Measurements from ENCODE around the gene HAGHL. TPM values are rescaled to one million over a fixed set of nuclear protein-coding genes. Genes with fewer than 3 reads are reported as not detected.
A peak's percentile ranks its signal among the peaks of the same experiment; 100 is the strongest.

HAGHL gene
- total RNA-seq, 2 donors from 2014 or later: 8.9 to 11.4 TPM

DNA sequence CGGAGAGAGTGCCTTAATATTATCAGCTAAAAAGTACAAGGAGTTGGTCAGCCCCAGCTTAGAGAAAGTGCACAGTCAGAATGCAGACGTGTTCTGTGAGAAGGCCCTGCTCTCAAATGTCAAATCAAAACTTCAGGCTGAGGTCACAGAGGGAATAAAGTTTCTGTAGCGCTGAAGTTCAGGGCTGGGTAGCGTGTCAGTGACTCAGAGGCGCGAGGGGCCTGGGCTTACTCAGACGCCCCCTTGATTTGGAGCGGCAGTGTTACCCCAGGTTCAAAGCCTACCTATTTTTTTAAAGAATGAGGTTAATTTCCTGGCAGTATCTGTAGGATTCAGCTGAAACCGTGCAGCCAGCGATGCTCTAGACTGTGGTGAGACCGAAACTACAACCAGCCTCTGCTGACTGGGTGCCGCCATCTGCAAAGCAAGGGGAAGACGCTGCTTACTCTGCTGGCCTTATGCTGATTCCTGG, 9.1 kb downstream of the HAGHL start:
- H3K9ac ChIP-seq (ENCODE audit: extremely low read depth, low read length, poor library complexity, severe bottlenecking): no peak overlapping the region
- DNase-seq: no peak
- Mint-ChIP-seq H3K4me1 (peaks cover 5% of the 10 kb centered on the region), H3K36me3 (ENCODE audit: low read depth) (peaks cover 33% of the 10 kb centered on the region), H3K27me3 (ENCODE audit: insufficient read depth) (no peaks in the 10 kb centered on the region), H3K4me3 (no peak overlapping the region), H3K9me3 (no peaks in the 10 kb centered on the region), H3K27ac (no peak overlapping the region)
- H3K4me1 ChIP-seq (ENCODE audit: control insufficient read depth, insufficient read depth, low read length): no peaks in the 10 kb centered on the region
- H3K27me3 ChIP-seq (ENCODE audit: control insufficient read depth, insufficient read depth, low read length, poor library complexity, severe bottlenecking): no peaks in the 10 kb centered on the region
- H3K9me3 ChIP-seq (ENCODE audit: control insufficient read depth, low read length): no peaks in the 10 kb centered on the region
- WGBS, 2 experiments (ENCODE audit: insufficient coverage in 1 of 2, insufficient read length in 1 of 2): 93 to 97% methylated on average over 13 of the region's 13 CpGs
- H3K36me3 ChIP-seq (ENCODE audit: control insufficient read depth, insufficient read depth, low read length): peaks cover 34% of the 10 kb centered on the region
- H3K27ac ChIP-seq (ENCODE audit: low read depth, low read length): no peak overlapping the region
- H3K4me3 ChIP-seq (ENCODE audit: low read length): no peak overlapping the region
- TF ChIP-seq, protein P1, sequence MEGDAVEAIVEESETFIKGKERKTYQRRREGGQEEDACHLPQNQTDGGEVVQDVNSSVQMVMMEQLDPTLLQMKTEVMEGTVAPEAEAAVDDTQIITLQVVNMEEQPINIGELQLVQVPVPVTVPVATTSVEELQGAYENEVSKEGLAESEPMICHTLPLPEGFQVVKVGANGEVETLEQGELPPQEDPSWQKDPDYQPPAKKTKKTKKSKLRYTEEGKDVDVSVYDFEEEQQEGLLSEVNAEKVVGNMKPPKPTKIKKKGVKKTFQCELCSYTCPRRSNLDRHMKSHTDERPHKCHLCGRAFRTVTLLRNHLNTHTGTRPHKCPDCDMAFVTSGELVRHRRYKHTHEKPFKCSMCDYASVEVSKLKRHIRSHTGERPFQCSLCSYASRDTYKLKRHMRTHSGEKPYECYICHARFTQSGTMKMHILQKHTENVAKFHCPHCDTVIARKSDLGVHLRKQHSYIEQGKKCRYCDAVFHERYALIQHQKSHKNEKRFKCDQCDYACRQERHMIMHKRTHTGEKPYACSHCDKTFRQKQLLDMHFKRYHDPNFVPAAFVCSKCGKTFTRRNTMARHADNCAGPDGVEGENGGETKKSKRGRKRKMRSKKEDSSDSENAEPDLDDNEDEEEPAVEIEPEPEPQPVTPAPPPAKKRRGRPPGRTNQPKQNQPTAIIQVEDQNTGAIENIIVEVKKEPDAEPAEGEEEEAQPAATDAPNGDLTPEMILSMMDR (conservative IDR thresholded peaks at IDR 0.05): no peak

DNA sequence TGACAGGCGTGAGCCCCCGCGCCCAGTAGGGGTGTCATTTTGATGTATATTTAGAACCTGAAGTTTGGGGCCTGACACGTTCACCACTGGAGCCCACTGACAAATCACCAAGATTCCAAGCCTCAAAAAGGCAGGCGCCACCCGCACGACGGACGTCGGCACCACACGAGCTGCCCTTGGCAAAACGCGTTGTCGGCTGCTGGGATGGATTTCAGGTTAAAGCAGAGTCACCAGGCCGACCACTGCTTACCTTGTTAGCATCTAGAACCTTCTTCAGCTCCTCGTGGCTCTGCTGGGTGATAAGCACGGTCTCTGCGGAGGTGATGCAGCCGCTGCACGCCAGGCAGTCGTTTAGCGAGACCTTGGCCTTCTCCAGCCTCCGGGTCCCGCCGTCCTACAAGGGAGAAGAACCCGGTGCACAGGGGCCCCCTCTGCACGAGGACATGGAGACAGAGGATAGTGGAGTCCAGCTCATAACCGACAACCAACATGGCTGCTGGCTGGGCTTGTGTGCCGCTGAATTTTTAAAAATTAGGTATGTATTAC, 10.1 kb downstream of the HAGHL start:
- Mint-ChIP-seq H3K9me3 (no peaks in the 10 kb centered on the region), H3K27me3 (ENCODE audit: insufficient read depth) (no peaks in the 10 kb centered on the region), H3K4me1 (peaks cover 5% of the 10 kb centered on the region), H3K36me3 (ENCODE audit: low read depth) (peaks cover 32% of the 10 kb centered on the region), H3K4me3 (no peak overlapping the region), H3K27ac (no peak overlapping the region)
- DNase-seq: no peak
- TF ChIP-seq, protein P1 (conservative IDR thresholded peaks at IDR 0.05): no peak
- Histone ChIP-seq H3K27me3 (ENCODE audit: control insufficient read depth, insufficient read depth, low read length, poor library complexity, severe bottlenecking) (no peaks in the 10 kb centered on the region), H3K4me1 (ENCODE audit: control insufficient read depth, insufficient read depth, low read length) (no peaks in the 10 kb centered on the region), H3K27ac (ENCODE audit: low read depth, low read length) (no peak overlapping the region), H3K9ac (ENCODE audit: extremely low read depth, low read length, poor library complexity, severe bottlenecking) (no peak overlapping the region), H3K36me3 (ENCODE audit: control insufficient read depth, insufficient read depth, low read length) (peaks cover 34% of the 10 kb centered on the region), H3K9me3 (ENCODE audit: control insufficient read depth, low read length) (no peaks in the 10 kb centered on the region), H3K4me3 (ENCODE audit: low read length) (no peak overlapping the region)
- 95 to 97% methylated on average over 27 to 29 of the region's 29 CpGs for WGBS, 2 experiments (ENCODE audit: insufficient coverage in 1 of 2, insufficient read length in 1 of 2)

DNA sequence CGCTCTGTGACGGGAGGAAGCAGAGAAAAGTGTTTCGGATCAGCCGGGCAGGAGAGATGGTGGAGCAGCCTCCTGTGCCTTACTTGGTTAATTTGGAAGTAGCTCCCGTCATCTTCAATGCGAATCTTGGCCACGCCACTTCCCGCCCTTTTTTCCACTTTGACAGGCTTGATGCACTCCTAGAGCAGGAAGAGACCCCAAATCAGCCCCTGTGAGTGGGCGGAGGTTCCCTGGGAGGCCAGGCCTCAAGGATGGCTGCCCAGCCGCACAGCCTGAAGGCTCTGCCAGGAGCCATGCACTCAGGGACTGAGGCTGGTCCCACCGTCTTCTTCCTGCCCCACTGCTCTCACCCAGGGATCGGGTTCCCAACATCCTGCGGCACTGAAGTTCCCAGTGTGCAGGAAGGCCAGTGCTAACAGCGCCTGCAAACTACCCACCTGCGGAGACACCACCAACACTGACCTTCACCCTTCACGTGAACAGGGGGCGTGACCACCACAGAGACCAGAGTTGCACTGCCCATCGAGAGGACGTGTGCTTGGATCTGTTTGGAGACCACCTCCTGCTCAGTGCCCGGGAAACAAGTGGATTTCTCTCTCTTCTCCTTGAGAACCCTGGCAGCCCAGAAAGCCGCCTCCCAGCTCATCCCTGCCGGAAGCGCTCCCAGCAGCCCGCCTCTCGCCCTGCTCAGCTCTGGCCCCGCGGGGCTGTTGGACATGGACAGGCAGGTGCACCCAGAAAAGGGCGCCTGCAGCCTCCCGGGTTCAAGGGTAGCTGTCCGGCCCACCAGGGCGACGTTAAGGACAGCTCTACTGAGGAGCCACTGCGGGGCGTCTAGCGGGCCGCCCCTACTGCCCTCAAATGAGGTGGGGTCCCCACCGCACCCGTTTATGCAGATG, 12.9 kb downstream of the HAGHL start:
- Histone ChIP-seq H3K27ac (ENCODE audit: low read depth, low read length) (no peak overlapping the region), H3K4me3 (ENCODE audit: low read length) (peak overlapping the region; percentile 85), H3K36me3 (ENCODE audit: control insufficient read depth, insufficient read depth, low read length) (peaks cover 24% of the 10 kb centered on the region), H3K9me3 (ENCODE audit: control insufficient read depth, low read length) (no peaks in the 10 kb centered on the region), H3K27me3 (ENCODE audit: control insufficient read depth, insufficient read depth, low read length, poor library complexity, severe bottlenecking) (no peaks in the 10 kb centered on the region), H3K9ac (ENCODE audit: extremely low read depth, low read length, poor library complexity, severe bottlenecking) (peak overlapping the region; percentile 80), H3K4me1 (ENCODE audit: control insufficient read depth, insufficient read depth, low read length) (no peaks in the 10 kb centered on the region)
- Mint-ChIP-seq H3K9me3 (no peaks in the 10 kb centered on the region), H3K4me3 (peak overlapping the region; percentile 68), H3K27me3 (ENCODE audit: insufficient read depth) (no peaks in the 10 kb centered on the region), H3K4me1 (peaks cover 5% of the 10 kb centered on the region), H3K27ac (no peak overlapping the region), H3K36me3 (ENCODE audit: low read depth) (peaks cover 25% of the 10 kb centered on the region)
- no peak for DNase-seq
- WGBS, 2 experiments (ENCODE audit: insufficient coverage in 1 of 2, insufficient read length in 1 of 2): 61 to 87% methylated on average over 14 to 38 of the region's 38 CpGs
- TF ChIP-seq, protein P1 (conservative IDR thresholded peaks at IDR 0.05): no peak
